Keratinocyte (primary cell): ENCODE results near the gene UBXN11. TPM values are rescaled to one million over a fixed set of nuclear protein-coding genes. Genes with fewer than 3 reads are reported as not detected.

ENCODE experiments used
- DNase-seq: peaks from one replicate; pipeline ENCODE4 v3.0.0-alpha.2; 2011; ENCODE audit warnings: low read depth, missing footprints, low spot score
- FAIRE-seq: peaks from 2 replicates; lab custom pipeline; 2011; peaks lifted over from hg19 to GRCh38; lab: Jason Lieb, UNC
- H2AFZ ChIP-seq: 2 replicates; pipeline ENCODE4 v1.6.0; 2012; ENCODE audit warnings: low read length, control low read depth, inconsistent platforms; ENCODE audit not compliant: control insufficient read depth
- H3K27ac ChIP-seq: 2 replicates; pipeline ENCODE4 v1.5.1; 2011; ENCODE audit warnings: low read length; ENCODE audit not compliant: control insufficient read depth, insufficient read depth
- H3K27me3 ChIP-seq: 3 replicates; pipeline ENCODE4 v1.6.0; 2011; ENCODE audit warnings: low read length; ENCODE audit not compliant: control insufficient read depth, insufficient read depth; ENCODE audit errors: extremely low read depth
- H3K36me3 ChIP-seq, 2 experiments: 2 replicates in 1 of 2; 3 replicates in 1 of 2; pipeline ENCODE4 v1.5.1; 2011; ENCODE audit warnings: low read length in 2 of 2, mild to moderate bottlenecking in 1 of 2; ENCODE audit not compliant: control insufficient read depth in 2 of 2, insufficient read depth in 2 of 2; ENCODE audit errors: extremely low read depth in 1 of 2
- H3K4me1 ChIP-seq: 3 replicates; pipeline ENCODE4 v1.5.1; 2011; ENCODE audit warnings: low read length; ENCODE audit not compliant: control insufficient read depth, insufficient read depth; ENCODE audit errors: extremely low read depth
- H3K4me2 ChIP-seq: 3 replicates; pipeline ENCODE4 v1.6.0; 2011; ENCODE audit warnings: low read depth, low read length; ENCODE audit not compliant: control insufficient read depth, insufficient read depth; ENCODE audit errors: extremely low read depth
- H3K4me3 ChIP-seq, 3 experiments: fragments of 200-600 bp in 1 of 3; sonication (generic) in 1 of 3; 2 replicates in 2 of 3; 3 replicates in 1 of 3; pipeline ENCODE4 v1.5.1; 2011 to 2016; ENCODE audit warnings: low read length in 3 of 3, mild to moderate bottlenecking in 3 of 3, control low read depth in 2 of 3, inconsistent platforms in 1 of 3, low read depth in 1 of 3, mixed read lengths in 1 of 3, mixed run types in 1 of 3, moderate library complexity in 1 of 3; ENCODE audit not compliant: control insufficient read depth in 2 of 3, insufficient read depth in 2 of 3; ENCODE audit errors: extremely low read depth in 1 of 3
- H3K79me2 ChIP-seq: 2 replicates; pipeline ENCODE4 v1.6.0; 2012; ENCODE audit warnings: low read length; ENCODE audit not compliant: control insufficient read depth, insufficient read depth
- H3K9ac ChIP-seq: 3 replicates; pipeline ENCODE4 v1.6.0; 2011; ENCODE audit warnings: low read length; ENCODE audit not compliant: control insufficient read depth, insufficient read depth; ENCODE audit errors: extremely low read depth
- H3K9me1 ChIP-seq: 3 replicates; pipeline ENCODE4 v1.6.0; 2011; ENCODE audit warnings: low read length; ENCODE audit not compliant: control insufficient read depth, insufficient read depth; ENCODE audit errors: extremely low read depth
- H3K9me3 ChIP-seq: 2 replicates; pipeline ENCODE4 v1.5.1; 2012; ENCODE audit warnings: low read depth, low read length; ENCODE audit not compliant: control insufficient read depth
- H4K20me1 ChIP-seq: 3 replicates; pipeline ENCODE4 v1.6.0; 2011; ENCODE audit warnings: low read length; ENCODE audit not compliant: control insufficient read depth, insufficient read depth; ENCODE audit errors: extremely low read depth
- CTCF ChIP-seq, 3 experiments: IDR thresholded peaks in 1 of 3; conservative IDR thresholded peaks in 1 of 3; optimal IDR thresholded peaks in 1 of 3; 2 replicates in 2 of 3; 3 replicates in 1 of 3; pipeline versions ENCODE3 to v1.5.1; 2011; ENCODE audit warnings: low read length in 3 of 3, mild to moderate bottlenecking in 3 of 3, moderate library complexity in 2 of 3, control low read depth in 1 of 3, inconsistent platforms in 1 of 3; ENCODE audit not compliant: insufficient read depth in 2 of 3; ENCODE audit errors: extremely low read depth in 1 of 3
- EZH2 ChIP-seq: IDR thresholded peaks from one replicate; pipeline ENCODE4 v1.6.1; 2012; ENCODE audit warnings: inconsistent platforms, mild to moderate bottlenecking, low read length, moderate library complexity
- dilution Hi-C: fragments of 300-500 bp; cut with MboI; formaldehyde crosslinking; loops from one replicate; pipeline ENCODE4 v1.7.0; 2020; ENCODE audit warnings: low sequenced_read_pairs; ENCODE audit not compliant: extremely low pct_ligation_motif_present
- polyA plus RNA-seq, 5 experiments: library from polyadenylated mRNA; depleted of rRNA in 3 of 5; stranded (reverse) in 3 of 5; stranded (forward) in 1 of 5; unstranded in 1 of 5; fragments of >200 nt; gene quantifications; 1 replicate in 1 of 5; 2 replicates in 3 of 5; 3 replicates in 1 of 5; pipeline versions ENCODE4 v1.2.1 to v1.2.3, GENCODE V29; 2011 to 2012; ENCODE audit warnings: missing spikeins in 2 of 5, low read depth in 1 of 5, low replicate concordance in 1 of 5

Gene UBXN11
- polyA plus RNA-seq, 1 donor (not counting 4 experiments of a cell fraction or from before 2014, with no cell fraction given) = 6.6 TPM

- H3K9me3 ChIP-seq = no peaks in the 10 kb centered on the region
- H2AFZ ChIP-seq = no peak overlapping the region
- H3K4me3 ChIP-seq = no peak overlapping the region
- DNase-seq (no peak), FAIRE-seq (no peak)
- H3K36me3 ChIP-seq = peaks cover 0 to 10% of the 10 kb centered on the region in 2 experiments
- no peak overlapping the region for H3K4me2 ChIP-seq
- dilution Hi-C loops = no loop called here
- no peaks in the 10 kb centered on the region for H4K20me1 ChIP-seq
- no peak overlapping the region for H3K27ac ChIP-seq
- no peaks in the 10 kb centered on the region for H3K79me2 ChIP-seq
- peaks cover 7% of the 10 kb centered on the region for H3K4me1 ChIP-seq
- H3K9me1 ChIP-seq = no peaks in the 10 kb centered on the region
- H3K27me3 ChIP-seq = no peaks in the 10 kb centered on the region
- H3K9ac ChIP-seq = no peak overlapping the region
- TF ChIP-seq CTCF (optimal IDR thresholded peaks at IDR 0.05 in 1 of 3, IDR thresholded peaks at IDR 0.05 in 1 of 3, conservative IDR thresholded peaks at IDR 0.05 in 1 of 3; ENCODE audit: extremely low read depth in 1 of 3, insufficient read depth in 2 of 3, low read length in 3 of 3) (no peak), EZH2 (no peak)
These were observed 12.1 kb upstream of the UBXN11 start for GRCh38 chr1:26318338-26319064.

GRCh38 chr1:26317612-26318337 lies 11.3 kb upstream of the UBXN11 start, which contains the start of gene CD52:
CD52 (plus strand) TSS chr1:26317958; CDS start chr1:26318018, 60 bp downstream.
- Histone ChIP-seq H3K27ac (no peak within 1 kb of the TSS), H3K27me3 (no peaks in the 10 kb centered on the region), H3K79me2 (no peaks in the 10 kb centered on the region), H3K9me1 (no peaks in the 10 kb centered on the region), H2AFZ (no peak within 1 kb of the TSS), H3K36me3 (peaks cover 0 to 9% of the 10 kb centered on the region in 2 experiments), H3K4me1 (peaks cover 7% of the 10 kb centered on the region), H3K9me3 (no peaks in the 10 kb centered on the region), H3K4me3 (no peak within 1 kb of the TSS), H3K4me2 (no peak within 1 kb of the TSS), H4K20me1 (no peaks in the 10 kb centered on the region), H3K9ac (no peak within 1 kb of the TSS)
- DNase-seq (no peak), FAIRE-seq (no peak)
- dilution Hi-C loops = no loop called here
- TF ChIP-seq CTCF (optimal IDR thresholded peaks at IDR 0.05 in 1 of 3, IDR thresholded peaks at IDR 0.05 in 1 of 3, conservative IDR thresholded peaks at IDR 0.05 in 1 of 3; ENCODE audit: extremely low read depth in 1 of 3, insufficient read depth in 2 of 3, low read length in 3 of 3) (no peak), EZH2 (no peak)
